K562 (cell line): ENCODE data around the gene NLE1. TPM values are rescaled to one million over a fixed set of nuclear protein-coding genes. Genes with fewer than 3 reads are reported as not detected.

Source experiments
- ATAC-seq: fragments of 200-7000 bp; cut with Tn5 transposase; 3 replicates; pipeline ENCODE4 v1.9.1; 2020; ENCODE audit warnings: moderate library complexity
- BruUV-seq: library from RNA; stranded (reverse); fragments of 400-500 nt; replicated peaks from 2 replicates; lab custom pipeline; 2021; lab: Mats Ljungman, UMichigan
- CTCF ChIA-PET: fragments of 300-600 bp; formaldehyde crosslinking; extraction: SDS; loops from one replicate; lab custom pipeline; 2021; ENCODE audit warnings: low intra/inter-chr PET ratio; lab: Yijun Ruan, JAX
- POLR2A ChIA-PET: fragments of 300-600, 350-650 bp; sonication (Branson Sonifier 250); formaldehyde crosslinking; extraction: SDS; loops from one replicate; lab custom pipeline; 2021; ENCODE audit warnings: antibody characterized with exemption, inconsistent platforms; lab: Yijun Ruan, JAX
- DNase-seq, 4 experiments: peaks; one replicate each; pipeline versions ENCODE4 v3.0.0 to v3.0.0-alpha.2; 2011 to 2018; ENCODE audit warnings: low spot score in 3 of 4, mixed read lengths in 3 of 4; ENCODE audit errors: extremely low read depth in 1 of 4
- FAIRE-seq: peaks from 2 replicates; lab custom pipeline; 2011; peaks lifted over from hg19 to GRCh38; lab: Jason Lieb, UNC
- H2AFZ ChIP-seq: 2 replicates; pipeline ENCODE4 v1.6.0; 2011; ENCODE audit warnings: low read depth, low read length, control low read depth, inconsistent platforms
- H3K27ac ChIP-seq: fragments of 200-600 bp; 3 replicates; pipeline ENCODE4 v1.8.0; 2011; ENCODE audit warnings: low read depth, mild to moderate bottlenecking, control low read depth, inconsistent platforms, low read length, moderate library complexity, mixed read lengths; ENCODE audit errors: extremely low read depth
- H3K27me3 ChIP-seq, 2 experiments: fragments of 300-600 bp in 1 of 2; 2 replicates in 1 of 2; 3 replicates in 1 of 2; pipeline versions ENCODE4 v1.6.0 to v1.8.0; 2011; ENCODE audit warnings: inconsistent platforms in 2 of 2, low read length in 2 of 2, mild to moderate bottlenecking in 1 of 2, mixed read lengths in 1 of 2, moderate library complexity in 1 of 2; ENCODE audit not compliant: control insufficient read depth in 2 of 2, insufficient read depth in 2 of 2
- H3K36me3 ChIP-seq: fragments of 300-600 bp; 3 replicates; pipeline ENCODE4 v1.8.0; 2011; ENCODE audit warnings: mild to moderate bottlenecking, low read length, inconsistent platforms; ENCODE audit not compliant: control insufficient read depth, insufficient read depth
- H3K4me1 ChIP-seq, 2 experiments: fragments of 200-600 bp in 1 of 2; replicated peaks in 1 of 2; 2 replicates in 1 of 2; 3 replicates in 1 of 2; pipeline versions ENCODE4 v1.5.1 to v1.8.0; 2011; ENCODE audit warnings: inconsistent platforms in 2 of 2, low read length in 2 of 2, mild to moderate bottlenecking in 1 of 2, mixed read lengths in 1 of 2, moderate library complexity in 1 of 2; ENCODE audit not compliant: control insufficient read depth in 2 of 2, insufficient read depth in 2 of 2
- H3K4me2 ChIP-seq: 2 replicates; pipeline ENCODE4 v1.6.1; 2011; ENCODE audit warnings: low read length, control low read depth, inconsistent platforms, mixed read lengths; ENCODE audit not compliant: insufficient read depth
- H3K4me3 ChIP-seq: fragments of 200-600 bp; sonication (generic), shearing (Covaris generic); 2 replicates; pipeline ENCODE4 v1.5.1; 2016; ENCODE audit warnings: control low read depth, inconsistent platforms
- H3K79me2 ChIP-seq: fragments of 200-600 bp; 3 replicates; pipeline ENCODE4 v1.8.0; 2011; ENCODE audit warnings: low read length, inconsistent platforms; ENCODE audit not compliant: control insufficient read depth, insufficient read depth
- H3K9ac ChIP-seq, 2 experiments: 2 replicates each; pipeline versions ENCODE4 v1.6.0 to v1.6.1; 2011; ENCODE audit warnings: low read depth in 2 of 2, low read length in 2 of 2, control low read depth in 1 of 2, inconsistent platforms in 1 of 2, mild to moderate bottlenecking in 1 of 2, mixed read lengths in 1 of 2; ENCODE audit not compliant: insufficient read depth in 1 of 2
- H3K9me1 ChIP-seq: one replicate; pipeline ENCODE4 v1.6.0; 2011; ENCODE audit warnings: inconsistent platforms, mild to moderate bottlenecking, low read length, moderate library complexity; ENCODE audit not compliant: control insufficient read depth, insufficient read depth
- H3K9me3 ChIP-seq: replicated peaks from 2 replicates; pipeline ENCODE4 v1.5.1; 2011; ENCODE audit warnings: low read depth, low read length, inconsistent platforms; ENCODE audit not compliant: control insufficient read depth, insufficient read depth
- H4K20me1 ChIP-seq: replicated peaks from 2 replicates; pipeline ENCODE4 v1.6.1; 2011; ENCODE audit warnings: low read length, inconsistent platforms, mixed read lengths; ENCODE audit not compliant: control insufficient read depth, insufficient read depth
- CBFA2T3 ChIP-seq: fragments of 450-650 bp; IDR thresholded peaks from 2 replicates; pipeline ENCODE4 v1.6.1; 2017
- FOXM1 ChIP-seq, 2 experiments: fragments of 450-650 bp in 1 of 2; sonication (generic) in 1 of 2; formaldehyde crosslinking in 1 of 2; IDR thresholded peaks; 2 replicates each; pipeline versions ENCODE4 v1.6.1 to v1.9.0; 2017 to 2022; ENCODE audit warnings: low read depth in 2 of 2, mild to moderate bottlenecking in 2 of 2, missing genetic modification reagents in 1 of 2, moderate library complexity in 1 of 2
- GABPB1 ChIP-seq: sonication (generic); formaldehyde crosslinking; IDR thresholded peaks from 2 replicates; pipeline ENCODE4 v1.8.0; 2022; ENCODE audit warnings: mild to moderate bottlenecking, missing genetic modification reagents
- HIVEP1 ChIP-seq: fragments of 250-450 bp; sonication (Bioruptor Pico); IDR thresholded peaks from 2 replicates; pipeline ENCODE4 v1.4.0; 2020; ENCODE audit warnings: mild to moderate bottlenecking
- ZNF224 ChIP-seq: sonication (generic); formaldehyde crosslinking; IDR thresholded peaks from 2 replicates; pipeline ENCODE4 v1.8.0; 2022; ENCODE audit warnings: mild to moderate bottlenecking, missing genetic modification reagents
- WGBS: fragments of 100-300 bp; shearing (Covaris generic); methylation state at CpG from one replicate; pipeline ENCODE4 v1.1.6; 2016; ENCODE audit warnings: low coverage, mixed read lengths; ENCODE audit not compliant: insufficient coverage; ENCODE audit errors: missing lambda C conversion rate; 5-methylcytosine and 5-hydroxymethylcytosine counted together
- in situ Hi-C: fragments of 300-500 bp; cut with MboI; formaldehyde crosslinking; loops from 4 replicates; pipeline ENCODE4 v1.15.0; 2018; ENCODE audit warnings: inconsistent platforms, mixed read lengths
- intact Hi-C: fragments of 100-400 bp; cut with micrococcal nuclease; formaldehyde crosslinking; loops from 2 replicates; pipeline ENCODE4 v1.14.2; 2022
- polyA plus RNA-seq, 8 experiments: library from polyadenylated mRNA; depleted of rRNA in 4 of 8; stranded (reverse) in 5 of 8; unstranded in 3 of 8; fragments of >200 nt; fragmentation: Nextera tagmentation in 2 of 8; fragmentation: Illumina TruSeq in 1 of 8; extraction: Ambion mirVana in 2 of 8; extraction: Trizol in 1 of 8; gene quantifications; 2 replicates each; pipeline versions ENCODE4 v1.2.1 to v1.2.3, GENCODE V29; 2011 to 2014; ENCODE audit warnings: inconsistent platforms in 1 of 8, missing spikeins in 1 of 8
- total RNA-seq, 7 experiments: library from RNA; depleted of rRNA in 6 of 7; stranded (reverse); fragments of >200 nt in 6 of 7; fragmentation: Illumina TruSeq in 2 of 7; extraction: Trizol in 2 of 7; gene quantifications; 2 replicates each; pipeline versions ENCODE4 v1.2.1 to v1.2.3, GENCODE V29; 2011 to 2021; ENCODE audit warnings: low replicate concordance in 1 of 7
- TF ChIP-seq, protein P1 (sequence below), 3 experiments: fragments of 200-800 bp in 1 of 3; fragments of 250-450 bp in 1 of 3; fragments of 450-650 bp in 1 of 3; sonication (Bioruptor Pico) in 1 of 3; sonication (Bioruptor generic) in 1 of 3; formaldehyde crosslinking in 1 of 3; IDR thresholded peaks; 2 replicates each; pipeline versions ENCODE4 v1.6.1 to v1.8.0; 2016 to 2022; ENCODE audit warnings: mild to moderate bottlenecking in 2 of 3, missing genetic modification characterization in 2 of 3, missing compliant biosample characterization in 1 of 3, moderate library complexity in 1 of 3
- TF ChIP-seq, protein P2 (sequence below): fragments of 200-800 bp; sonication (Bioruptor generic); IDR thresholded peaks from 2 replicates; pipeline ENCODE4 v1.6.1; 2017; ENCODE audit warnings: missing genetic modification characterization, missing compliant biosample characterization
- TF ChIP-seq, protein P3 (sequence below), 2 experiments: fragments of 450-650 bp in 1 of 2; sonication (generic) in 1 of 2; formaldehyde crosslinking in 1 of 2; IDR thresholded peaks in 1 of 2; conservative IDR thresholded peaks in 1 of 2; 2 replicates each; pipeline versions ENCODE4 v1.6.1 to v1.8.1; 2016 to 2023; ENCODE audit warnings: mild to moderate bottlenecking in 2 of 2, moderate library complexity in 2 of 2, inconsistent platforms in 1 of 2, missing genetic modification reagents in 1 of 2
- TF ChIP-seq, protein P4 (sequence below): fragments of 250-450 bp; sonication (Bioruptor Pico); IDR thresholded peaks from 2 replicates; pipeline ENCODE4 v1.4.0; 2020

The NLE1 gene
- total and polyA plus RNA-seq, 9 of the 15 experiments (the other 6 are each of a cell fraction or from before 2014, with no cell fraction given): 3.8 to 69.0 (median 29.4) TPM

DNA sequence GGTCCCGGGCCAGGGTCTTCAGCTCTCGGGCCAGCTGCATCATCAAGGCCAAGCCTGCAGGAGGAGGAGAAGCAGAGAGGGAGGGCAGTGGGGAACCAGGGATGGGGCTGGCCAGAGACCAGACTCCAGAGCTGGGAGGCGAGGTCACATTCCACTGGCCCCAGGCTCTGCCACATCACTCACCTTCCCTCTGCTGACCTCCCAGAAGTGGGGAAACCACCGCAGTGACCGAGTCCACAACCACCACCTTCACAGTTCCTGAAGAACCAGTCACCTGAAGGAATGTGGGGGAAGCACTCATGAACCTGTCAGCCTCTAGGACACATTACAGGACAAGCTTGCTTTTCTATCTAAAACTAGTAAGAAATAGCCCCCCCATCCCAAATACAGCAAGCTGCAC, 38.8 kb downstream of the NLE1 start:
- 98% methylated on average over 5 of the region's 5 CpGs for WGBS
- FAIRE-seq: no peak
- CTCF ChIA-PET: no interaction called here
- no peak for TF ChIP-seq GABPB1
- no peak for TF ChIP-seq CBFA2T3
- TF ChIP-seq, protein P1, sequence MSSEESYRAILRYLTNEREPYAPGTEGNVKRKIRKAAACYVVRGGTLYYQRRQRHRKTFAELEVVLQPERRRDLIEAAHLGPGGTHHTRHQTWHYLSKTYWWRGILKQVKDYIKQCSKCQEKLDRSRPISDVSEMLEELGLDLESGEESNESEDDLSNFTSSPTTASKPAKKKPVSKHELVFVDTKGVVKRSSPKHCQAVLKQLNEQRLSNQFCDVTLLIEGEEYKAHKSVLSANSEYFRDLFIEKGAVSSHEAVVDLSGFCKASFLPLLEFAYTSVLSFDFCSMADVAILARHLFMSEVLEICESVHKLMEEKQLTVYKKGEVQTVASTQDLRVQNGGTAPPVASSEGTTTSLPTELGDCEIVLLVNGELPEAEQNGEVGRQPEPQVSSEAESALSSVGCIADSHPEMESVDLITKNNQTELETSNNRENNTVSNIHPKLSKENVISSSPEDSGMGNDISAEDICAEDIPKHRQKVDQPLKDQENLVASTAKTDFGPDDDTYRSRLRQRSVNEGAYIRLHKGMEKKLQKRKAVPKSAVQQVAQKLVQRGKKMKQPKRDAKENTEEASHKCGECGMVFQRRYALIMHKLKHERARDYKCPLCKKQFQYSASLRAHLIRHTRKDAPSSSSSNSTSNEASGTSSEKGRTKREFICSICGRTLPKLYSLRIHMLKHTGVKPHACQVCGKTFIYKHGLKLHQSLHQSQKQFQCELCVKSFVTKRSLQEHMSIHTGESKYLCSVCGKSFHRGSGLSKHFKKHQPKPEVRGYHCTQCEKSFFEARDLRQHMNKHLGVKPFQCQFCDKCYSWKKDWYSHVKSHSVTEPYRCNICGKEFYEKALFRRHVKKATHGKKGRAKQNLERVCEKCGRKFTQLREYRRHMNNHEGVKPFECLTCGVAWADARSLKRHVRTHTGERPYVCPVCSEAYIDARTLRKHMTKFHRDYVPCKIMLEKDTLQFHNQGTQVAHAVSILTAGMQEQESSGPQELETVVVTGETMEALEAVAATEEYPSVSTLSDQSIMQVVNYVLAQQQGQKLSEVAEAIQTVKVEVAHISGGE (CRISPR knock-in tag; IDR thresholded peaks at IDR 0.05): no peak
- TF ChIP-seq, protein P2, sequence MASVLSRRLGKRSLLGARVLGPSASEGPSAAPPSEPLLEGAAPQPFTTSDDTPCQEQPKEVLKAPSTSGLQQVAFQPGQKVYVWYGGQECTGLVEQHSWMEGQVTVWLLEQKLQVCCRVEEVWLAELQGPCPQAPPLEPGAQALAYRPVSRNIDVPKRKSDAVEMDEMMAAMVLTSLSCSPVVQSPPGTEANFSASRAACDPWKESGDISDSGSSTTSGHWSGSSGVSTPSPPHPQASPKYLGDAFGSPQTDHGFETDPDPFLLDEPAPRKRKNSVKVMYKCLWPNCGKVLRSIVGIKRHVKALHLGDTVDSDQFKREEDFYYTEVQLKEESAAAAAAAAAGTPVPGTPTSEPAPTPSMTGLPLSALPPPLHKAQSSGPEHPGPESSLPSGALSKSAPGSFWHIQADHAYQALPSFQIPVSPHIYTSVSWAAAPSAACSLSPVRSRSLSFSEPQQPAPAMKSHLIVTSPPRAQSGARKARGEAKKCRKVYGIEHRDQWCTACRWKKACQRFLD: no peak
- TF ChIP-seq ZNF224 (CRISPR knock-in tag): no peak
- TF ChIP-seq, protein P3, sequence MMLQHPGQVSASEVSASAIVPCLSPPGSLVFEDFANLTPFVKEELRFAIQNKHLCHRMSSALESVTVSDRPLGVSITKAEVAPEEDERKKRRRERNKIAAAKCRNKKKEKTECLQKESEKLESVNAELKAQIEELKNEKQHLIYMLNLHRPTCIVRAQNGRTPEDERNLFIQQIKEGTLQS (IDR thresholded peaks at IDR 0.05): no peak
- TF ChIP-seq, protein P3 (CRISPR knock-in tag; conservative IDR thresholded peaks at IDR 0.05): no peak
- TF ChIP-seq, protein P4, sequence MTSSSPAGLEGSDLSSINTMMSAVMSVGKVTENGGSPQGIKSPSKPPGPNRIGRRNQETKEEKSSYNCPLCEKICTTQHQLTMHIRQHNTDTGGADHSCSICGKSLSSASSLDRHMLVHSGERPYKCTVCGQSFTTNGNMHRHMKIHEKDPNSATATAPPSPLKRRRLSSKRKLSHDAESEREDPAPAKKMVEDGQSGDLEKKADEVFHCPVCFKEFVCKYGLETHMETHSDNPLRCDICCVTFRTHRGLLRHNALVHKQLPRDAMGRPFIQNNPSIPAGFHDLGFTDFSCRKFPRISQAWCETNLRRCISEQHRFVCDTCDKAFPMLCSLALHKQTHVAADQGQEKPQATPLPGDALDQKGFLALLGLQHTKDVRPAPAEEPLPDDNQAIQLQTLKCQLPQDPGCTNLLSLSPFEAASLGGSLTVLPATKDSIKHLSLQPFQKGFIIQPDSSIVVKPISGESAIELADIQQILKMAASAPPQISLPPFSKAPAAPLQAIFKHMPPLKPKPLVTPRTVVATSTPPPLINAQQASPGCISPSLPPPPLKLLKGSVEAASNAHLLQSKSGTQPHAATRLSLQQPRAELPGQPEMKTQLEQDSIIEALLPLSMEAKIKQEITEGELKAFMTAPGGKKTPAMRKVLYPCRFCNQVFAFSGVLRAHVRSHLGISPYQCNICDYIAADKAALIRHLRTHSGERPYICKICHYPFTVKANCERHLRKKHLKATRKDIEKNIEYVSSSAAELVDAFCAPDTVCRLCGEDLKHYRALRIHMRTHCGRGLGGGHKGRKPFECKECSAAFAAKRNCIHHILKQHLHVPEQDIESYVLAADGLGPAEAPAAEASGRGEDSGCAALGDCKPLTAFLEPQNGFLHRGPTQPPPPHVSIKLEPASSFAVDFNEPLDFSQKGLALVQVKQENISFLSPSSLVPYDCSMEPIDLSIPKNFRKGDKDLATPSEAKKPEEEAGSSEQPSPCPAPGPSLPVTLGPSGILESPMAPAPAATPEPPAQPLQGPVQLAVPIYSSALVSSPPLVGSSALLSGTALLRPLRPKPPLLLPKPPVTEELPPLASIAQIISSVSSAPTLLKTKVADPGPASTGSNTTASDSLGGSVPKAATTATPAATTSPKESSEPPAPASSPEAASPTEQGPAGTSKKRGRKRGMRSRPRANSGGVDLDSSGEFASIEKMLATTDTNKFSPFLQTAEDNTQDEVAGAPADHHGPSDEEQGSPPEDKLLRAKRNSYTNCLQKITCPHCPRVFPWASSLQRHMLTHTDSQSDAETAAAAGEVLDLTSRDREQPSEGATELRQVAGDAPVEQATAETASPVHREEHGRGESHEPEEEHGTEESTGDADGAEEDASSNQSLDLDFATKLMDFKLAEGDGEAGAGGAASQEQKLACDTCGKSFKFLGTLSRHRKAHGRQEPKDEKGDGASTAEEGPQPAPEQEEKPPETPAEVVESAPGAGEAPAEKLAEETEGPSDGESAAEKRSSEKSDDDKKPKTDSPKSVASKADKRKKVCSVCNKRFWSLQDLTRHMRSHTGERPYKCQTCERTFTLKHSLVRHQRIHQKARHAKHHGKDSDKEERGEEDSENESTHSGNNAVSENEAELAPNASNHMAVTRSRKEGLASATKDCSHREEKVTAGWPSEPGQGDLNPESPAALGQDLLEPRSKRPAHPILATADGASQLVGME: no peak
- no peak for TF ChIP-seq FOXM1 (IDR thresholded peaks at IDR 0.05; ENCODE audit: low read depth)
- no peak for TF ChIP-seq FOXM1 (CRISPR knock-in tag; IDR thresholded peaks at IDR 0.05; ENCODE audit: low read depth)
- no peak for TF ChIP-seq HIVEP1 (CRISPR knock-in tag)

More for the DNA sequence above, 38.8 kb downstream of the NLE1 start:
- peaks cover 57% of the 10 kb centered on the region; the same call in 2 of the 3 replicates for H3K36me3 ChIP-seq
- DNase-seq: no peak
- no peaks in the 10 kb centered on the region for H3K9me1 ChIP-seq
- no peak overlapping the region; a peak in 1 of 4 replicates for H3K9ac ChIP-seq
- no peaks in the 10 kb centered on the region for H3K9me3 ChIP-seq
- POLR2A ChIA-PET: interaction anchor here (0.6 to 2.0 kb wide), 3 partner anchors 9 to 711 kb away, joined by 3 to 9 read pairs (median 4); no protein-coding TSS in a partner anchor
- H3K27me3 ChIP-seq: no peaks in the 10 kb centered on the region
- intact Hi-C loops: no loop called here
- H3K27ac ChIP-seq: no peak overlapping the region
- in situ Hi-C loops: no loop called here
- H3K79me2 ChIP-seq: no peaks in the 10 kb centered on the region
- no peaks in the 10 kb centered on the region for H4K20me1 ChIP-seq
- no peak overlapping the region for H3K4me2 ChIP-seq
- no peak overlapping the region for H2AFZ ChIP-seq
- H3K4me1 ChIP-seq: no peaks in the 10 kb centered on the region
- ATAC-seq: no peak
- BruUV-seq: no TSS peak
- no peak overlapping the region for H3K4me3 ChIP-seq
